ENCODE results near the gene GNPNAT1. TPM values are rescaled to one million over a fixed set of nuclear protein-coding genes. Genes with fewer than 3 reads are reported as not detected.

The GNPNAT1 gene
- total RNA-seq, 4 donors from 2014 or later: 9.0 to 16.3 (median 12.7) TPM

GRCh38 chr14:52821805-52822250 lies 30.4 kb upstream of the GNPNAT1 start:
- 69% methylated on average over 7 of the region's 7 CpGs for WGBS
- no peak overlapping the region for H3K4me3 ChIP-seq
- H3K27ac ChIP-seq: no peak overlapping the region
- no peaks in the 10 kb centered on the region for H3K36me3 ChIP-seq
- TF ChIP-seq CTCF (IDR thresholded peaks at IDR 0.05) (no peak), POLR2A (IDR thresholded peaks at IDR 0.05) (no peak), EP300 (IDR thresholded peaks at IDR 0.05) (no peak)
- peaks cover 4% of the 10 kb centered on the region for H3K4me1 ChIP-seq
- H3K9me3 ChIP-seq: no peaks in the 10 kb centered on the region
- H3K27me3 ChIP-seq: no peaks in the 10 kb centered on the region
- no peak for DNase-seq (ENCODE audit: low spot score in 2 of 2)

- H3K36me3 ChIP-seq: no peaks in the 10 kb centered on the region
- WGBS: 81% methylated on average over 1 of the region's 1 CpG
- no peaks in the 10 kb centered on the region for H3K9me3 ChIP-seq
- H3K27ac ChIP-seq: no peak overlapping the region
- H3K27me3 ChIP-seq: no peaks in the 10 kb centered on the region
- no peak for DNase-seq (ENCODE audit: low spot score in 2 of 2)
- H3K4me1 ChIP-seq: no peaks in the 10 kb centered on the region
- no peak overlapping the region for H3K4me3 ChIP-seq
- TF ChIP-seq POLR2AphosphoS5 (IDR thresholded peaks at IDR 0.05): no peak
- TF ChIP-seq CTCF (IDR thresholded peaks at IDR 0.05): no peak
- no peak for TF ChIP-seq POLR2A (IDR thresholded peaks at IDR 0.05)
- no peak for TF ChIP-seq EP300 (IDR thresholded peaks at IDR 0.05)
Observed at GRCh38 chr14:52808101-52808500, 16.7 kb upstream of the GNPNAT1 start.

DNA sequence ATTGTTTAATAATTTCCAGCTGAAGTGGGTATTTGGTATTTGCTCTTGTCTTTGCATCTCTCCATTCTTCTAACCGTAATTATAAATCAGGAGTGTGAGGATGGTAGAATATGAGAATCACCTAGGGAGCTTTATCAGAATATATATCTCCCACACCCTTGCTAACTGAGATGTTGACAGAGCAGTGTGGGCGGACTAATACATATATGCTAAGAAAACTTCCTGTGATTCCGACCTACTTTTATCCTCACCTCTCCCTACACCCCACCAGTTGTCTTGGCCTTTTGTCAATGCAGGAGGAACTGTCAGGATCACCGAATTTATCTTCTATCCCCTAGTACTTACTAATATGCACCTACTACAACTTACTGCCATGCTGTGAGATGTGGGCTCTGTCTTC lies 14.7 kb upstream of the GNPNAT1 start:
- Histone ChIP-seq H3K27ac (no peak overlapping the region), H3K27me3 (no peaks in the 10 kb centered on the region), H3K4me1 (no peaks in the 10 kb centered on the region), H3K36me3 (no peaks in the 10 kb centered on the region), H3K4me3 (no peak overlapping the region), H3K9me3 (no peaks in the 10 kb centered on the region)
- WGBS: 76% methylated on average over 4 of the region's 4 CpGs
- no peak for DNase-seq (ENCODE audit: low spot score in 2 of 2)
- TF ChIP-seq POLR2A (IDR thresholded peaks at IDR 0.05) (no peak), EP300 (IDR thresholded peaks at IDR 0.05) (no peak), POLR2AphosphoS5 (IDR thresholded peaks at IDR 0.05) (no peak), CTCF (IDR thresholded peaks at IDR 0.05) (no peak)

- Histone ChIP-seq H3K27me3 (no peaks in the 10 kb centered on the region), H3K36me3 (no peaks in the 10 kb centered on the region), H3K27ac (no peak overlapping the region), H3K4me3 (no peak overlapping the region), H3K4me1 (no peaks in the 10 kb centered on the region), H3K9me3 (no peaks in the 10 kb centered on the region)
- no peak for DNase-seq (ENCODE audit: low spot score in 2 of 2)
- 69% methylated on average over 3 of the region's 3 CpGs for WGBS
- TF ChIP-seq CTCF (IDR thresholded peaks at IDR 0.05) (no peak), POLR2AphosphoS5 (IDR thresholded peaks at IDR 0.05) (no peak), EP300 (IDR thresholded peaks at IDR 0.05) (no peak), POLR2A (IDR thresholded peaks at IDR 0.05) (no peak)
Observed at GRCh38 chr14:52802597-52802996, 11.2 kb upstream of the GNPNAT1 start.

GRCh38 chr14:52801014-52801712 lies 9.8 kb upstream of the GNPNAT1 start:
- Histone ChIP-seq H3K27me3 (no peaks in the 10 kb centered on the region), H3K4me3 (no peak overlapping the region), H3K36me3 (no peaks in the 10 kb centered on the region), H3K27ac (no peak overlapping the region), H3K4me1 (no peaks in the 10 kb centered on the region), H3K9me3 (no peaks in the 10 kb centered on the region)
- TF ChIP-seq POLR2A (IDR thresholded peaks at IDR 0.05) (no peak), CTCF (IDR thresholded peaks at IDR 0.05) (no peak), POLR2AphosphoS5 (IDR thresholded peaks at IDR 0.05) (no peak), EP300 (IDR thresholded peaks at IDR 0.05) (no peak)
- no peak for DNase-seq (ENCODE audit: low spot score in 2 of 2)
- 71% methylated on average over 5 of the region's 5 CpGs for WGBS

Measured in suprapubic skin (tissue), 4 donors.